Ectodermal cell (in vitro differentiated cells): ENCODE results near the gene HHIP.

ENCODE experiments used
- H3K27ac ChIP-seq: 2 replicates; pipeline ENCODE4 v1.7.0; 2013; ENCODE audit warnings: mild to moderate bottlenecking, low read depth, low read length; ENCODE audit not compliant: insufficient read depth, poor library complexity, severe bottlenecking
- H3K27me3 ChIP-seq: 2 replicates; pipeline ENCODE4 v1.7.0; 2013; ENCODE audit warnings: mild to moderate bottlenecking, low read length; ENCODE audit not compliant: insufficient read depth, control insufficient read depth, poor library complexity, severe bottlenecking
- H3K36me3 ChIP-seq: one replicate; pipeline ENCODE4 v1.7.0; 2013; ENCODE audit warnings: low read length; ENCODE audit not compliant: control insufficient read depth, insufficient read depth
- H3K4me1 ChIP-seq: one replicate; pipeline ENCODE4 v1.7.0; 2013; ENCODE audit warnings: low read length; ENCODE audit not compliant: control insufficient read depth, insufficient read depth
- H3K4me3 ChIP-seq: 2 replicates; pipeline ENCODE4 v1.7.0; 2013; ENCODE audit warnings: low read depth, low read length, control low read depth; ENCODE audit not compliant: insufficient read depth
- H3K9me3 ChIP-seq: 2 replicates; pipeline ENCODE4 v1.7.0; 2013; ENCODE audit warnings: mild to moderate bottlenecking, low read length, moderate library complexity; ENCODE audit not compliant: control insufficient read depth
- WGBS, 2 experiments: methylation state at CpG; one replicate each; pipeline ENCODE4 v1.1.7; 2013; ENCODE audit warnings: missing lambda C conversion rate in 2 of 2; 5-methylcytosine and 5-hydroxymethylcytosine counted together

Gene HHIP

DNA sequence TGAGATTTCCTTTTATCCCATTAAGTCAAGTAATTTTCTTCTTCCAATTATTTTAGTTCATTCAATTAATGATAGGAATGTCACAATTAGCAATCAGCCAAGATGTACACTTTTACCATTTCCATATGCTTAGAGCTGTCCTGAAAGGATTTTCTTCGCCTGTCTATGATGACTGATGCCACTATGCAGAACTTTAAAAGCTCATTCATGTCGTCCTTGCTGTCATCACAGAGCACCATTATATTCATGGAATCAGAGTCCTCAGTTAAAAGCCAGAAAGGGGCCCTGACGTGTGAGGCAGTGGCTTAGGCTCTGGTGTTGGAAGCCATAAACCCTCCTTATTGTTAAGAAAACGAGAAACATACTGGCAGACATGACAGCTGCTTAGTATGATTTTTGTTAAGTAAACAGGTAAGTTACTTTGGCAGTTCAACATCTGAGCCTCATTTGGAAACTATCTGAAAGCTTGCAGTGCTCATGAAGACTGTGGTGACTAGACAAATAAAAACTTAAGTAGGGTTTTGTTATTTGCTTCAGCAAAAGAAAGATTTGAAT is 73.1 kb downstream of the HHIP start:
- no peak overlapping the region for H3K27ac ChIP-seq
- no peaks in the 10 kb centered on the region for H3K27me3 ChIP-seq
- WGBS, 2 experiments: 82 to 83% methylated on average over 4 of the region's 4 CpGs
- H3K4me3 ChIP-seq: no peak overlapping the region
- no peaks in the 10 kb centered on the region for H3K9me3 ChIP-seq
- no peaks in the 10 kb centered on the region for H3K36me3 ChIP-seq
- no peaks in the 10 kb centered on the region for H3K4me1 ChIP-seq

GRCh38 chr4:144720491-144720890 is 74.5 kb downstream of the HHIP start:
- 75 to 80% methylated on average over 1 to 3 of the region's 3 CpGs for WGBS, 2 experiments
- Histone ChIP-seq H3K4me3 (no peak overlapping the region), H3K27ac (no peak overlapping the region), H3K27me3 (no peaks in the 10 kb centered on the region), H3K9me3 (no peaks in the 10 kb centered on the region), H3K4me1 (no peaks in the 10 kb centered on the region), H3K36me3 (no peaks in the 10 kb centered on the region)

DNA sequence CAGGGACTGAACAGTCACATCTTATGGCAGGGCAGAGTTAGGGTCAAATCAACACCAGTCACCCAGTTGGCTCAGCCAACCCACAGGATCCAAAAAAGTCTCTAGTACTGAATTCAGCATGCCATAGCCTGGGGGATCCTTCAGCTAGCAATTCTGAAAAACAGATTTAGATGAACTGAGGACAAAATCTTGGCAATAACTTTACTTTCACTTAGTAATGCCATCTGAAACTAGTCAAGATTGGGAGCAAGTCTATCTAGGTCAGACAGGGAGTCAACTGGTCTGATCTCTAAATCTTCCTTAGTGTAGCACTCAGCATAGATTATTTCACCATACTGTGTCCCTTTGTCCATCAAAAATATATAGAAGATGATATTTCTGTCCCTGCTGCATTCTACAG is 76.0 kb downstream of the HHIP start:
- no peaks in the 10 kb centered on the region for H3K4me1 ChIP-seq
- no peaks in the 10 kb centered on the region for H3K9me3 ChIP-seq
- no peak overlapping the region for H3K27ac ChIP-seq
- H3K27me3 ChIP-seq: no peaks in the 10 kb centered on the region
- no peak overlapping the region for H3K4me3 ChIP-seq
- no peaks in the 10 kb centered on the region for H3K36me3 ChIP-seq

DNA sequence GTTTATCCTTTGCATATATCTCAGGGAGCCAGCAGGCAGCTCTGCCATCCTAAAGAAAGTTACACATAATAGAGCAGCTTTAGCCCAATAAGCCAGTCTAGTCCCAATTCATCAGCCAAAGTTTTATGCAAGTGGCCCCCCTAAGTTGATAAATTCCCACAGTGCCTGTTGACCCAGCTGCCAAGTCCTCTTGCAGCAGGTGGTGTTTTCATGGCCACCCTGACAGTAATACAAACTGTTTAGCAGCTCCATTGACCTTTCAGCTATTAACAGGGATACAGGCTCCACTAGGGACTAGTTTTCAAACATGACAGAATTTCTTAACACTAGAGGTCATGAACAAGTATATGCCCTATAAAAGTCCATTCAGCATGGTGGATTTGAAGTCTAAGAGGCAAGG is 77.5 kb downstream of the HHIP start:
- Histone ChIP-seq H3K27ac (no peak overlapping the region), H3K36me3 (no peaks in the 10 kb centered on the region), H3K9me3 (no peaks in the 10 kb centered on the region), H3K27me3 (no peaks in the 10 kb centered on the region), H3K4me1 (no peaks in the 10 kb centered on the region), H3K4me3 (no peak overlapping the region)

DNA sequence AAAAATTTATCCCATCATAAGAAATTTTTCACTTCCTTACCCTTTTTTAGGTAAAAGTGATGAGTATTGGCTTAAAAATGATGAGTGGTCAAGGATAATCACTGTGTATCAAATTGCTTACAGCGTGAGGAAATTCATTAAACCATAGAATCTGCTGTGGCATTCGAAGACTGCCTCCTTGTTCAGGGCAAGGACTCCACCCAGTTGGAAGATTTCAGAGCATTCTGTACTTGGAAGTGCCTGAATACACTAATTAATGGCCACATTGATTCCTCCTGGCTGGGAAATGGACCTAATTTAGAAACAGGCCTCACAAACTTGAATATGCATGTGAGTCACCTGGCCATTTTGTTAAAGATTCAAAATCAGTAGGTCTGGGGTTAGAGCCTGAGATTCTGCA is 83.2 kb downstream of the HHIP start:
- 88 to 92% methylated on average over 2 of the region's 2 CpGs for WGBS, 2 experiments

GRCh38 chr4:144732584-144733428 is 86.8 kb downstream of the HHIP start:
- no peak overlapping the region for H3K27ac ChIP-seq
- WGBS, 2 experiments: 84 to 89% methylated on average over 1 to 3 of the region's 4 CpGs
- H3K9me3 ChIP-seq: no peaks in the 10 kb centered on the region
- H3K36me3 ChIP-seq: no peaks in the 10 kb centered on the region
- no peaks in the 10 kb centered on the region for H3K4me1 ChIP-seq
- no peaks in the 10 kb centered on the region for H3K27me3 ChIP-seq
- H3K4me3 ChIP-seq: no peak overlapping the region

More for the DNA sequence above, 83.2 kb downstream of the HHIP start:
- no peak overlapping the region for H3K4me3 ChIP-seq
- H3K27ac ChIP-seq: no peak overlapping the region
- H3K36me3 ChIP-seq: no peaks in the 10 kb centered on the region
- H3K9me3 ChIP-seq: no peaks in the 10 kb centered on the region
- no peaks in the 10 kb centered on the region for H3K4me1 ChIP-seq
- H3K27me3 ChIP-seq: no peaks in the 10 kb centered on the region

GRCh38 chr4:144733566-144733965 is 87.6 kb downstream of the HHIP start:
- no peaks in the 10 kb centered on the region for H3K4me1 ChIP-seq
- WGBS, 2 experiments: 77 to 86% methylated on average over 2 of the region's 2 CpGs
- no peaks in the 10 kb centered on the region for H3K27me3 ChIP-seq
- no peak overlapping the region for H3K4me3 ChIP-seq
- no peaks in the 10 kb centered on the region for H3K36me3 ChIP-seq
- H3K27ac ChIP-seq: no peak overlapping the region
- H3K9me3 ChIP-seq: no peaks in the 10 kb centered on the region

GRCh38 chr4:144734522-144734921 is 88.6 kb downstream of the HHIP start:
- WGBS, 2 experiments: 37 to 39% methylated on average over 4 of the region's 4 CpGs
- no peak overlapping the region for H3K4me3 ChIP-seq

DNA sequence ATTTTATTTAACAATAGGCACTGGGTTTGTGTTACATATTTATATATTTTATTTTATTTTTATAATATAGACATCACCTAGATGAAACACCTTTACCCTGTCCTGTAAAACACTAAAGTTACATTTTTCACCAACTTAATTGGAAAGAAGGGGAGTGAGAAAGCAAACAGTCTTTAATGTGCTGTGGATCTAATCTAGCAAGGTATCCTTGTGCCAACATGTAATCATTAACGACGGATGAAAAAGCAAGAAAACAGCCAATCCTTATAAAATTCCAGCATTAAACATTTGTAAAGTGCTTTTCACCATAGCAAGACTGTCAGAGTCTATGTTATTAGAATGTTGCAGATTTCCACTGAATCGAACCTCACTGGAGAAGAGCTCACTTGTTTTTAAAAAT is 92.7 kb downstream of the HHIP start:
- Histone ChIP-seq H3K9me3 (no peaks in the 10 kb centered on the region), H3K4me1 (no peaks in the 10 kb centered on the region), H3K27ac (no peak overlapping the region), H3K27me3 (no peaks in the 10 kb centered on the region), H3K36me3 (no peaks in the 10 kb centered on the region), H3K4me3 (no peak overlapping the region)
- 90 to 100% methylated on average over 2 to 3 of the region's 3 CpGs for WGBS, 2 experiments

More at GRCh38 chr4:144734522-144734921, 88.6 kb downstream of the HHIP start:
- no peaks in the 10 kb centered on the region for H3K36me3 ChIP-seq
- H3K27ac ChIP-seq: no peak overlapping the region
- H3K4me1 ChIP-seq: no peaks in the 10 kb centered on the region
- no peaks in the 10 kb centered on the region for H3K27me3 ChIP-seq
- no peaks in the 10 kb centered on the region for H3K9me3 ChIP-seq

DNA sequence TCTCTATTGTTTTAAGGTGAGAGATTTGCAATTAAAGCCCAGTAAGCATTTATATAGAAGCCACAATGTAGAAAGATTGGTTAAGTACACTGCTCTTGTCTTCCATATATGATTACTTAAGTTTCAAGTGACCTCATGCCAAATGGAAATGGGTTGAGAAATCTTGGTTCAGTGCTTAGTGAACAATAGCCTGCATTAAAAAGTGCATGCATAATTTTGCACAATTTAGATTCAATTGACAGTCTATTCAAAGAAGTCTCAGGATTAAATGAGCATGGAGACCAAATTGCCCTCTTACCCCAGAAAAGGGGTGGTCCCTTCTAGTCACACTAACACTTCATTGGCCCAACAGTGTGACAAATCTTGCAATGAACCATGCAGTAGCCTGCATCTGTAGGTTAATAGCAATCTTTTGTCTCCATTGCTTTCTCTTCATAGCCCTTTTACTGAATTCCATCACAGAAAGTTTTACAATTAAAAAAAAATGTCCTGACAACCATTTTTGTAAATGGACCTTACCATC is 93.6 kb downstream of the HHIP start:
- Histone ChIP-seq H3K27ac (no peak overlapping the region), H3K36me3 (no peaks in the 10 kb centered on the region), H3K4me3 (no peak overlapping the region), H3K9me3 (no peaks in the 10 kb centered on the region), H3K4me1 (no peaks in the 10 kb centered on the region), H3K27me3 (no peaks in the 10 kb centered on the region)
